ENCODE data around the gene MED27.

Gene MED27

GRCh38 chr9:132000659-132001058 lies 79.0 kb downstream of the MED27 start:
- H3K4me3 ChIP-seq (replicated peaks; ENCODE audit: low read depth, low read length), result no peak overlapping the region
- no peak for TF ChIP-seq CTCF (IDR thresholded peaks at IDR 0.05; ENCODE audit: low read length, missing control alignments)
- DNase-seq (ENCODE audit: low read depth), result no peak

- peak; percentile 33 for TF ChIP-seq CTCF (IDR thresholded peaks at IDR 0.05; ENCODE audit: low read length, missing control alignments)
- no peak overlapping the region for H3K4me3 ChIP-seq (replicated peaks; ENCODE audit: low read depth, low read length)
- DNase-seq (ENCODE audit: low read depth), result peak; percentile 83
These were observed 79.7 kb downstream of the MED27 start for GRCh38 chr9:131999692-132000551.

- DNase-seq (ENCODE audit: low read depth), result peak; percentile 74
- H3K4me3 ChIP-seq (replicated peaks; ENCODE audit: low read depth, low read length), result peak overlapping the region; percentile 1
- no peak for TF ChIP-seq CTCF (IDR thresholded peaks at IDR 0.05; ENCODE audit: low read length, missing control alignments)
These were observed 81.9 kb downstream of the MED27 start for GRCh38 chr9:131997779-131998178.

GRCh38 chr9:131997076-131997475 lies 82.6 kb downstream of the MED27 start:
- DNase-seq (ENCODE audit: low read depth), result no peak
- no peak overlapping the region for H3K4me3 ChIP-seq (replicated peaks; ENCODE audit: low read depth, low read length)
- TF ChIP-seq CTCF (IDR thresholded peaks at IDR 0.05; ENCODE audit: low read length, missing control alignments), result no peak

GRCh38 chr9:131995382-131995781 lies 84.3 kb downstream of the MED27 start:
- TF ChIP-seq CTCF (IDR thresholded peaks at IDR 0.05; ENCODE audit: low read length, missing control alignments), result no peak
- DNase-seq (ENCODE audit: low read depth), result no peak
- no peak overlapping the region for H3K4me3 ChIP-seq (replicated peaks; ENCODE audit: low read depth, low read length)

- TF ChIP-seq CTCF (IDR thresholded peaks at IDR 0.05; ENCODE audit: low read length, missing control alignments), result no peak
- no peak for DNase-seq (ENCODE audit: low read depth)
- no peak overlapping the region for H3K4me3 ChIP-seq (replicated peaks; ENCODE audit: low read depth, low read length)
These were observed 85.1 kb downstream of the MED27 start for GRCh38 chr9:131994364-131995125.

Data from fibroblast of pulmonary artery (primary cell).